Right lobe of liver (tissue), 4 donors: ENCODE measurements around the gene TCL1B.

Experiments used
- POLR2A ChIP-seq: fragments of 450-650 bp; IDR thresholded peaks from one replicate; pipeline ENCODE4 v1.6.1; 2017; ENCODE audit warnings: antibody characterized with exemption, mild to moderate bottlenecking
- TF ChIP-seq, protein P1 (sequence below), 4 donors: fragments of 200-600 bp in 3 of 4; fragments of 450-650 bp in 1 of 4; IDR thresholded peaks; one replicate each; pipeline versions ENCODE4 v1.5.1 to v1.8.0; 2016 to 2022; ENCODE audit warnings: antibody characterized with exemption in 4 of 4, mild to moderate bottlenecking in 2 of 4
- donor health status: DM: no; HTN: no; CAD: no.
- donor health status: DM: no; HTN: no; CAD: no.
- donor health status: DM: no; HTN: yes; CAD: no.

DNA sequence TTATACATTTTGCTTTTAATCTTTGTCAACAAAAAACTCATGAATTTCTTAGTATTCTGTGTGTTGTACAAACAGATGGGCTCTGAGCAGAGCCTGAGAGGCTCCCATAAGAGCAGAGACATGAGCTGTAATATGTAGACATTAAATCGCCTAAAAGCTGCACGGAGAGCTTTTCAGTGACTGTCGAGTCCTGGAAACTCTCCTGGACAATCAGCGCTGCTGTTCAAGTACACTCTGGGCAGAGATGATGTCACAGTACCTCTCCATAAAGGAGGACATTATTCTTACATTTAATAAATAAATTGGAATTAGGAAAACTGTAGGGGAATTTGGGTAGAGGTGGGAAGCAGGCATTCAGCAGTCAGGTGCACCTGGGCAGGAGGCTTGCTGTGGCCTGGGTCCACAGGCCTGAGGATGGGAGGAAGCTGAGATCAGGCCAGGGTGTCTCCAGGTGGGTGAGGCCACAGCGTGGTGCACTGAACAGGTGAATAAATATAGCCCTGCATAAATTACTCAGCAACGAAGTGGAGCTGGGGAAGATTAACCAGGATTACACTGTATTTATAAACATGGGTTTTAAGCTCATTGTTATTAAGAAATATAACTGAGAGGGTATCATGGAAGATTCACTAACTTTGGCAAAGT, 41.0 kb downstream of the TCL1B start:
- TF ChIP-seq, protein P1, sequence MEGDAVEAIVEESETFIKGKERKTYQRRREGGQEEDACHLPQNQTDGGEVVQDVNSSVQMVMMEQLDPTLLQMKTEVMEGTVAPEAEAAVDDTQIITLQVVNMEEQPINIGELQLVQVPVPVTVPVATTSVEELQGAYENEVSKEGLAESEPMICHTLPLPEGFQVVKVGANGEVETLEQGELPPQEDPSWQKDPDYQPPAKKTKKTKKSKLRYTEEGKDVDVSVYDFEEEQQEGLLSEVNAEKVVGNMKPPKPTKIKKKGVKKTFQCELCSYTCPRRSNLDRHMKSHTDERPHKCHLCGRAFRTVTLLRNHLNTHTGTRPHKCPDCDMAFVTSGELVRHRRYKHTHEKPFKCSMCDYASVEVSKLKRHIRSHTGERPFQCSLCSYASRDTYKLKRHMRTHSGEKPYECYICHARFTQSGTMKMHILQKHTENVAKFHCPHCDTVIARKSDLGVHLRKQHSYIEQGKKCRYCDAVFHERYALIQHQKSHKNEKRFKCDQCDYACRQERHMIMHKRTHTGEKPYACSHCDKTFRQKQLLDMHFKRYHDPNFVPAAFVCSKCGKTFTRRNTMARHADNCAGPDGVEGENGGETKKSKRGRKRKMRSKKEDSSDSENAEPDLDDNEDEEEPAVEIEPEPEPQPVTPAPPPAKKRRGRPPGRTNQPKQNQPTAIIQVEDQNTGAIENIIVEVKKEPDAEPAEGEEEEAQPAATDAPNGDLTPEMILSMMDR (IDR thresholded peaks at IDR 0.05), result no peak
- TF ChIP-seq POLR2A, result no peak
